DOHH2 (cell line): Measurements from ENCODE around the gene PRKCD.

ENCODE experiments used
- CTCF ChIP-seq: fragments of 200-600 bp; sonication (generic); IDR thresholded peaks from one replicate; pipeline ENCODE4 v1.5.1; 2014; ENCODE audit warnings: antibody characterized with exemption, mild to moderate bottlenecking, low read depth, low read length; ENCODE audit not compliant: poor library complexity, severe bottlenecking
- EZH2phosphoT487 ChIP-seq: fragments of 200-600 bp; sonication (generic); IDR thresholded peaks from 2 replicates; pipeline ENCODE4 v1.6.1; 2017; ENCODE audit warnings: borderline replicate concordance, mild to moderate bottlenecking, antibody characterized with exemption, low read length, moderate library complexity, mixed read lengths

DNA sequence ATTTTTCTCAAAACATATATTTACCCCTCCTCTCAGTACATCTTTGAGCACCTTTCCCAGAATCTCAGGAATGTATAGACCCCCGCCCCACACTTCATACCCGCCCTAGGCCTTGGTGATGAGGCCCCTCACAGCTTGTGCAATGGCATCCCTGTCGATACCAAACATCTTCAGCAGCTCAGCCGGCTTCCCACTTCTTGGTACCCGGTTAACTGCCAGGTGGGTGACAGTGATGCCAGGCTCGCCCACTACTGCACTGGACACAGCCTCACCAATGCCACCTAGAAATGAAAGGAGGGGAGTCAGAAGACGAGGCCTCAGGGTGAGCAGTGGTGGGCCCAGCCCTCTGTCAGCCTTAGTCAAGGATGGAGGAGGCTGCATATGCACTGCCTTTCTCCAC lies 64.6 kb downstream of the PRKCD start:
- TF ChIP-seq CTCF (no peak), EZH2phosphoT487 (no peak)
